NB4 (cell line): ENCODE data around the gene ADAMTSL1.

Experiments used
- DNase-seq: peaks from one replicate; pipeline ENCODE4 v3.0.0; 2010; ENCODE audit warnings: low read depth
- H3K4me3 ChIP-seq: one replicate; pipeline ENCODE4 v1.5.1; 2011; ENCODE audit warnings: mild to moderate bottlenecking, low read depth, low read length, moderate library complexity
- CTCF ChIP-seq: IDR thresholded peaks from one replicate; pipeline ENCODE4 v1.5.1; 2012; ENCODE audit warnings: low read depth, low read length
- MAX ChIP-seq: IDR thresholded peaks from 2 replicates; pipeline ENCODE4 v1.6.1; 2011; ENCODE audit warnings: low read depth, low read length
- MYC ChIP-seq: IDR thresholded peaks from 2 replicates; pipeline ENCODE4 v1.6.1; 2011; ENCODE audit warnings: low read depth, low read length
- POLR2A ChIP-seq: IDR thresholded peaks from 2 replicates; pipeline ENCODE4 v1.6.1; 2011; ENCODE audit warnings: mild to moderate bottlenecking; ENCODE audit not compliant: insufficient read length; ENCODE audit errors: extremely low read depth

ADAMTSL1 gene

GRCh38 chr9:18457510-18457909, 16.4 kb upstream of the ADAMTSL1 start:
- TF ChIP-seq CTCF (no peak), MYC (no peak), MAX (no peak), POLR2A (no peak)

GRCh38 chr9:18459962-18460584, 13.9 kb upstream of the ADAMTSL1 start:
- H3K4me3 ChIP-seq, result no peak overlapping the region
- no peak for DNase-seq
- TF ChIP-seq MYC (no peak), CTCF (no peak), MAX (no peak), POLR2A (no peak)

More at GRCh38 chr9:18457510-18457909, 16.4 kb upstream of the ADAMTSL1 start:
- no peak for DNase-seq
- H3K4me3 ChIP-seq, result no peak overlapping the region

- no peak for DNase-seq
- TF ChIP-seq CTCF (no peak), MYC (no peak), MAX (no peak), POLR2A (no peak)
- H3K4me3 ChIP-seq, result no peak overlapping the region
Measured at GRCh38 chr9:18461496-18461895, 12.5 kb upstream of the ADAMTSL1 start.

GRCh38 chr9:18463991-18464390, 10.0 kb upstream of the ADAMTSL1 start:
- DNase-seq, result no peak
- no peak for TF ChIP-seq MYC
- no peak for TF ChIP-seq MAX
- no peak for TF ChIP-seq CTCF
- TF ChIP-seq POLR2A, result no peak
- H3K4me3 ChIP-seq, result no peak overlapping the region

GRCh38 chr9:18466101-18466500, 7.9 kb upstream of the ADAMTSL1 start:
- TF ChIP-seq MYC (no peak), CTCF (no peak), MAX (no peak), POLR2A (no peak)
- no peak overlapping the region for H3K4me3 ChIP-seq
- DNase-seq, result no peak

- H3K4me3 ChIP-seq, result no peak overlapping the region
- no peak for TF ChIP-seq CTCF
- no peak for TF ChIP-seq MYC
- no peak for TF ChIP-seq MAX
- DNase-seq, result no peak
Measured at GRCh38 chr9:18467696-18468095, 6.3 kb upstream of the ADAMTSL1 start.
